NCI-H1694 treated with DMSO at 0.1 percent for 48 hours (cell line): ENCODE results near the gene KIAA0408.
A peak's percentile ranks its signal among the peaks of the same experiment; 100 is the strongest.

Experiments used
- DNase-seq: peaks from one replicate; lab custom pipeline; 2025; lab: John Stamatoyannopoulos, UW

KIAA0408 gene

DNA sequence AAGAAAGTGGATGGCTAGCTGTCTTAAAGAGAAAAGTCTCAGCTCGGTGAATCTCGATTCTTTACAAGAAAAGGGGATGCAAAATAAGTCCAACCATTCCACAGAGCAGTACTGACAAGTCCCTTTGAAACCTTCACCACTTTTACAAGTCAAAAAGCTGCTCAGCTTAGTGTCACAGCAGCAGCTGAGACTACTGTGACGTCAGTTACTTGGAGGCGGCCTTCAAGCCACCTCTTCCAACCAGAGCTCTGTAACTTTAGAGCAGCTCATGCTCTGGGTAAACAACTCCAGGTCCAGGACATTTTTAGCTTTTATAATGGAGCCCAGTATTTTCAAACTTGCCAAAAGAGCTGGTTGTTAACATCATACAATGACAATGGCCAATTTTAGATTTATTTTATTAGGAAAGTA is at the start of gene KIAA0408:
Gene KIAA0408, minus strand, starts transcription at position 159 of the 411 bp plus-strand sequence. CDS start 5,408 bp downstream, outside the sequence.
- DNase-seq: no peak

GRCh38 chr6:127506894-127507293 is 47.7 kb upstream of the KIAA0408 start:
- no peak for DNase-seq

GRCh38 chr6:127503022-127503421 is 43.8 kb upstream of the KIAA0408 start:
- DNase-seq: no peak

GRCh38 chr6:127497410-127497809 is 38.2 kb upstream of the KIAA0408 start:
- DNase-seq: no peak

DNA sequence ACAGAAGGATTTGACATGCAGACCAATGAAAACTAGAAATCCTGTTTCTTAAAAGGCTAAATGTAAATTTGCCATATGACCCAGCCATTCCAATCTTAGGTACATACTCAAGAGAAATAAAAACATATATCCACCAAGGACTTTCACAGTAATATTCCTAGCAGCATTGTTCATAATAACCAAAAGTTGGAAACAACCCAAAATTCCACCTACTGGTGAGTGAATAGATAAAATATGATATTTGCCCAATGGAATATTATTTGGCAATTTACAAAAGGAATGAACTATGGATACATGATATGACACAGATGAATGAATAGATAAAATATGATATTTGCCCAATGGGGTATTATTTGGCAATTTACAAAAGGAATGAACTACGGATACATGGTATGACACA is 37.3 kb upstream of the KIAA0408 start:
- DNase-seq: no peak

DNA sequence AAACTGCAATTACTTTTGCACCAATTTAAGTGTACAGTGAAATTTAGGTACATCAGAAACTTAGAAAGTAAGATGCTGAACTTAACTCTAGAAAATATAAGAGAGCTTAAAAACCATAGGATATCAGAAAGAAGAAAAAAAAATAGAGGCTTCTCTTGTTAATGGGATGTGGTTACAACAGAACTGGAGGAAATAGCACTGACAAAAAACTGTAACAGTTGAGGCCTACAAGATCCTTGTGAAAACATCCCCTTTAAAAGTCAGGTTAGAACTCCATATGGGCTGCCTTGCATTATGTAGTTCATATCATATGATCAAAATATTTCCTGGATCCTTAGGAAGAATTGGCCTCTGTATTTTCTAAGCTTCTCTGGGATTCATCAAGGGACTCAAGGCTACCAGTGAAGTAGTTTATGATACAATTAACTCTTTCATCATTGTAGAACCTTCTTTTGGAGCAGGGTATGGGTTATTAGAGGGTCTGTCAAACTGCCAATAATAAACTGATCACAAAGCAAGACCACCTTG is 35.1 kb upstream of the KIAA0408 start:
- no peak for DNase-seq

GRCh38 chr6:127489248-127489647 is 30.1 kb upstream of the KIAA0408 start:
- DNase-seq: no peak

- no peak for DNase-seq
These were observed 27.7 kb upstream of the KIAA0408 start for GRCh38 chr6:127486934-127487333.

DNA sequence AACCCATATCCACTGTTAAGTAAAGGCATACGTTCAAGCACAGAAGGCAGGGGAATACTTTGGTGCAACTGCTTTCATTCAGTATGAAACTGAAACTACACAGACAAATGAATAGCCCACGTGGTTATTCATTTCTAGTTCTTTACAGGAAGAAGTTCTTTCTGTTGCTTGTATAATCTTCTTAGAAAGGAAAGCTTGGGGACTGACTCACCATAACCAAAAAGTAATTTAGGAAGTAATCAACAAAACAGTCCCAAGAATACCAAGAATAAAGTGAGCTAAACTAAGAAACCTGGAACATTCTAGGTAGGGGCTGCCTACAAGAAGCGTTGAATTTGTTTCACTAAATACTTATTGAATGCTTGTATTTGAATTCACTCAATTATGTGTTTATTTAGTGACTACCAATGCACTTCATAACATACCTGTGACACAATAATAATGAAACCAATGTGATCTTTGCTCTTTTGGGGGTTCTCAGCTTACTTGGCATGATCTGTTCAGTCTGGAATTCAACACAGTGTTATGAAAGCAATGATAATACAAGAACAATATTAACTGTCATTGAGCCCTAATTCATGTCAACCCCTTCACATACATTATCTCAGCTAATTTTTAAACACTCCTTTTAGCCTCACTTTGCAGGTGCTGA is 25.1 kb upstream of the KIAA0408 start:
- no peak for DNase-seq

DNA sequence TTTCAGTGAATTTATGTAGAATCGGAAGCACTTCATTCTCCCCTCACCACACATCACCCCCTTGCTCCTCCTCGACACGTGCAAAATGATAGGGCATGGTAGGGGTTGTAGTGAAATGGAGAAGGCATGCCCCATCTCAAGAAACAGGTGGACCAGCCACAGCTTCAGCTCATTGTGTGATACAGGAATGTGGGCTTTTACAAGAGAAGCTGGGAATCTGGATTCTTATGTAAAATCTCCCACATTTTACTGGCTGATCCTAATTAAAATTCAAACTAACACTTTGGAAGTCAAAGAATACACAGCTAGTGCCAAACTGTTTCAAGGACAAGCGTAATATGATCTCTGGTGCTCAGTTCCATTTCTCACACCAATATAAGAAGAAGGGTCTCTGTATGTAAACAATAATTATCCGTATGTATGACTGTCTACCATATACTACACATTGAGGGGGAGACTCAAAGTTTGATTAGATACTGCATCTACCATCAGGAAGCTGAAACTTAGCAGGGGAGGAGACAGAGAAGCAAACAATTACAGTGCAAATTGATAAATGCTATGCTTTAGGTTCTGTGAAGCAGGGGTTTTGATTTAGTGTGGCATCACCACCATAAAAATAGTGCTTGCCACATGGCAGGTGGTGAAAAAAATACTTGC is 24.3 kb upstream of the KIAA0408 start:
- DNase-seq: no peak

- DNase-seq: no peak
These were observed 23.1 kb upstream of the KIAA0408 start for GRCh38 chr6:127482325-127482724.

DNA sequence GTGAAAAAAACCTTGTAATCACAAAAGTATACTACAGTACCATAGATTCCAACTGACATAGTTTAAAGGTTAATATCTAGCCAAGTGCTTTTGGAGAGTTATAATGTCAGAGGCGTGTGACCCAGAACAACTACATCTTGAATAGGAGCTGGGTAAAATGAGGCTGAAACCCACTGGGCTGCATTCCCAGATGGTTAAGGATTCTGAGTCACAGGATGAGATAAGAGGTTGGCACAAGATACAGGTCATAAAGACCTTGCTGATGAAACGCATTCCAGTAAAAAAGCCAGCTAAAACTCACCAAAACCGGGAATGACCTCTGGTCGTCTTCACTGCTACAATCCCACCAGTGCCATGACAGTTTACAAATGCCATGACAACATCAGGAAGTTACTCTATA is 22.4 kb upstream of the KIAA0408 start:
- DNase-seq: no peak

DNA sequence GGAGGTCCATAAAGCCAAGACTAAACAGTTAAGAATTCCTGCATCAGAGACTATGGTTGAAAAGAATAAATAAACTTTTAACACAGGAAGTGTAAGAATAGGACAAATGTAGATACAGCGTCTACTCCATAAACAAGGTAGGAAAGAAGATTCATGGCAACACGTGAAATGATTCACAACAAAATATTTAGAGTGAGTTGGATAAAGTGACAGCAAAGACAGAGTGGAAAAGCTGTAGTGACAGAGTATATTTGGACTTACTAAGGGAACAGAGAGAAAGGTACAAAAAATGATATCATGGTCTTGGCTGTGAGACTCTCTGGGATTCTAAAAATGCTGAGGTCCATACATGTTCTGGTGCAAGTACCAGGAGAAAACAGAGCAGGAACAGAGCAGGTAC is 21.9 kb upstream of the KIAA0408 start:
- DNase-seq: no peak

DNA sequence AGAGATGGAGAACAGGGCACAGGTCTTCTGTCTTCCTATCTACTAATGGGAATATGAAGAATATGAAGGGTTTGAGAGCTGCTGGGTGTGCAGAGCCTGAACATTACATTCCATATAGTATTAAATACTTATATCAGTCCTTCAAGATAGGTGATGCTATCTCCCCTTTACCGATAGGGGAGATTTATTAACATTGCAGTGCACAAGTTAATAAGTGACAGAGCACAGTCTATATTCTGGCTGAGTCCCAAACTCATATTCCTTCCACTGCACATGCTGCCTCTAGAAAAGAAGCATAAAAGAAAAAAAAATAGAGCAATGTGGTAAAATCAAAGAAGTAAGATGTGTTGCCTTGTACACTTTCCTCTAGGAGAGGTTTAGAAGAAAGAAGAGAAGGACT is 18.5 kb upstream of the KIAA0408 start:
- DNase-seq: no peak

DNA sequence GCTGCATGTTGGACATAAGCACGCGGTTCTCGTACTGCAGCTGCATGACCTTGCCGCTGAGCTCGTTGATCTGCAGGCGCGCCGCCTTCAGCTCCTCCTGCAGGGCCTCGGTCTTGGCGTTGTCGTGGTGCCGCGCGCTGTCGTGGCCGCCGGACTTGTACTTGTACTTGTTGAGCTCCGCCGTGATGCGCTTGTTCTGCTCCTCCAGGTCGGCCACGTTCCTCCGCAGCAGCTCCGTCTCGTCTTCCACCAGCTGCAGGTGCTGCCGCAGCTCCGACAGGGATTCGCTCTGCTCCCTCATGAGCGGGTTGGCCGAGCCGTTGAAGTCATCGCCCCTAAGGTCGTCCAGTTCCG is 16.6 kb upstream of the KIAA0408 start:
- no peak for DNase-seq

- no peak for DNase-seq
These were observed 16.1 kb upstream of the KIAA0408 start for GRCh38 chr6:127475135-127475822.

- DNase-seq: no peak
These were observed 12.4 kb upstream of the KIAA0408 start for GRCh38 chr6:127471379-127472255.

- no peak for DNase-seq
These were observed 9.7 kb upstream of the KIAA0408 start for GRCh38 chr6:127468936-127469335.

DNA sequence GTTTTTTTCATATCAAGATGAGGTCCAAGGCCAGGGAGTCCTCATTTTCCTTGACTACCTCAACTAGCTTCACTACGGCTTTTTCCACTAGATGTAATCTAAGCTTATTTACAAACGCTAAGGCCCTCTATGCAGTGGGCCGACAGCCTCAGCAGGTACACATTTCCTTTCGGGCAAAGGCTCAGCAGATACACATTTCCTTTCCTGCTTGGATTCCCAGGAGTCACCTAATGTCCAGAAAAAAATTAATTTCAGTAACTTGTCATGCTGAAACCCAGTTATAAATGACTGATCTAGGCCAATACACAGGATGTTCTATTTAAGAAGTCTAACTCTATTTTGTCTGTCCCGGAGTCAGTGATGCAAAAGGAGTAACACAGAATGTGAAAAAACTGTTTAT is 7.2 kb upstream of the KIAA0408 start:
- no peak for DNase-seq

DNA sequence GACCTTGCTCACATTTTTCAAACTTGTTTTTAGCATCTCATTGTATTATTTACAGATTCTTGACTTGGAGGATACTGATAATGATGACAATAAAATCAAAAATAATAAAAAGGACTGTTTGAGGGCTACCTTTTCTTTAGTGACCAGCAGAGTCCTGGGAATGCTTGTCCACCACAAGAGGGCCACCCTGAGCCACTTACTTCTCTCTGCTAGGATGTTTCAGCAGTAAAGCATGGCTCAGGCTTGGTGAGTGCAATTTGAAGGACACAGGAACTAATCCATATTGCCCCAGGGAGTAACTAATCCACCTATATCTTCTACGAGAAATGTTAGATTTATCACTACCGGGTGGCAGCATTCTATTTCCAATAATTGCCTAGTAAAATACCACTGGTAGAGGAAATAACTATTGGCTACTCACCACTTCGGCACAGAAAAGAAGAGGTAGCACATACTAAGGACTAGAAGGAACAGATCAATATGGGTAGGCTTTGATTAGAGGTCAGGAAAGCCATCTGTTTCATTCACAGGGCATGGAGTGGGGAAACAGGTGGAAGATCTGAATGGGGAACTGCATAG is 5.8 kb upstream of the KIAA0408 start:
- peak; percentile 15 for DNase-seq

DNA sequence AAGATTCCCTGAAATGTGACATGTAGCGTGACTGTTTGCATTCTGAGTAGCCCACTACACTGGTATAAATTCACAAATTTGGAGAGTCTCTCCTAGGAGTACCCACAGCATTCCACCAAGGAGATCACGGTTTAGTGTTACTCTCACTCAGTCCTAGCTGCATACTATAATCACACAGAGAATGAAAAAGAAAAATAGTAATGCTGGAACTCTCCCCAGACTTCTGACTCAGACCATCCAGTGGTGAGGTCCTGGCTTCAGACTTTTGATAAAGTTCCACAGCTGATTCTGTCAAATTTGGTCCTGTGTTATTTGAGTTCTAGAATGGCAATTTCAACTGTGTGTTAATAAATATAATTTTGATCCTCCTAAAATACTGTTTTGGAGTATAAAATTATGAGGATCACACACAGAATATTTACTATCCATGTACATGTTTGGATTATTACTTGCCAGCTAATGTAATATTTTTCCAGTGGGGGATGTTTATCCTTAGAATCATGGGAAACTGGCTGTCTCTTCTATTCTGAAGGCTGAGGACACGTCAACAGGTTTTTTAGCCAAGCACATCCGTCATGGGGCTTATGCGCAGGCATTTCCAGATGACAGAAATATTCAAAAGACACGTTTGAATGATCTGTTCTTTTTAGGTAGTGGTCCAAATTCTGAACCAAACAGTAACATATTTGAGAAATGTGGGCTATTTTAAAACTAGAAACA is 5.1 kb upstream of the KIAA0408 start:
- DNase-seq: no peak
